NB4 (cell line): Measurements from ENCODE around the gene OR12D1.

Experiments used
- MYC ChIP-seq: IDR thresholded peaks from 2 replicates; pipeline ENCODE4 v1.6.1; 2011; ENCODE audit warnings: low read depth, low read length
- POLR2A ChIP-seq: IDR thresholded peaks from 2 replicates; pipeline ENCODE4 v1.6.1; 2011; ENCODE audit warnings: mild to moderate bottlenecking; ENCODE audit not compliant: insufficient read length; ENCODE audit errors: extremely low read depth
- TF ChIP-seq, protein P1 (sequence below): IDR thresholded peaks from one replicate; pipeline ENCODE4 v1.5.1; 2012; ENCODE audit warnings: low read depth, low read length
- TF ChIP-seq, protein P2 (sequence below): IDR thresholded peaks from 2 replicates; pipeline ENCODE4 v1.6.1; 2011; ENCODE audit warnings: low read depth, low read length

DNA sequence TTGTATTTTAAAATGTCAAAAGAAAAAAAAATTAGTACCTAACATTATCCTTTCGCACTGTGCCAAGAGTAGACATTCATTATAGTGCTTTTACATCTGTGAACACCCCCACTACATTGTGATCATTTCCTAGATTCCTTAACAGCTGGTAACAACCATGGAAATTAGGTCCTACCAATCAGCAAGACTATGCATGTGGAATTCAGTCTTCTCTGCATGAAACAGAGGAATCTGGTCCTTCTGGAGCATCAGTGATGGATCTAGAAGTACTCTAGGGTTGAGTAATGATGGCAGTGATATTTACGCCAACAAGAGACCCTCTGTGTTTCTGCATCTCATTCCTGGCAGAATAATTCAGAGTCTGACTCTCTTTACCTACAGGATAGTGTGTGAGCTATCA, 9.4 kb downstream of the OR12D1 start:
- TF ChIP-seq, protein P1, sequence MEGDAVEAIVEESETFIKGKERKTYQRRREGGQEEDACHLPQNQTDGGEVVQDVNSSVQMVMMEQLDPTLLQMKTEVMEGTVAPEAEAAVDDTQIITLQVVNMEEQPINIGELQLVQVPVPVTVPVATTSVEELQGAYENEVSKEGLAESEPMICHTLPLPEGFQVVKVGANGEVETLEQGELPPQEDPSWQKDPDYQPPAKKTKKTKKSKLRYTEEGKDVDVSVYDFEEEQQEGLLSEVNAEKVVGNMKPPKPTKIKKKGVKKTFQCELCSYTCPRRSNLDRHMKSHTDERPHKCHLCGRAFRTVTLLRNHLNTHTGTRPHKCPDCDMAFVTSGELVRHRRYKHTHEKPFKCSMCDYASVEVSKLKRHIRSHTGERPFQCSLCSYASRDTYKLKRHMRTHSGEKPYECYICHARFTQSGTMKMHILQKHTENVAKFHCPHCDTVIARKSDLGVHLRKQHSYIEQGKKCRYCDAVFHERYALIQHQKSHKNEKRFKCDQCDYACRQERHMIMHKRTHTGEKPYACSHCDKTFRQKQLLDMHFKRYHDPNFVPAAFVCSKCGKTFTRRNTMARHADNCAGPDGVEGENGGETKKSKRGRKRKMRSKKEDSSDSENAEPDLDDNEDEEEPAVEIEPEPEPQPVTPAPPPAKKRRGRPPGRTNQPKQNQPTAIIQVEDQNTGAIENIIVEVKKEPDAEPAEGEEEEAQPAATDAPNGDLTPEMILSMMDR = no peak
- TF ChIP-seq POLR2A (no peak), MYC (no peak)
- TF ChIP-seq, protein P2, sequence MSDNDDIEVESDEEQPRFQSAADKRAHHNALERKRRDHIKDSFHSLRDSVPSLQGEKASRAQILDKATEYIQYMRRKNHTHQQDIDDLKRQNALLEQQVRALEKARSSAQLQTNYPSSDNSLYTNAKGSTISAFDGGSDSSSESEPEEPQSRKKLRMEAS = no peak
